ENCODE results near the gene SLC25A29. TPM values are rescaled to one million over a fixed set of nuclear protein-coding genes. Genes with fewer than 3 reads are reported as not detected.

The SLC25A29 gene
- total and polyA plus RNA-seq, 2 of the 8 experiments (the other 6 are each of a cell fraction or from before 2014, with no cell fraction given), result 135 to 177 TPM

DNA sequence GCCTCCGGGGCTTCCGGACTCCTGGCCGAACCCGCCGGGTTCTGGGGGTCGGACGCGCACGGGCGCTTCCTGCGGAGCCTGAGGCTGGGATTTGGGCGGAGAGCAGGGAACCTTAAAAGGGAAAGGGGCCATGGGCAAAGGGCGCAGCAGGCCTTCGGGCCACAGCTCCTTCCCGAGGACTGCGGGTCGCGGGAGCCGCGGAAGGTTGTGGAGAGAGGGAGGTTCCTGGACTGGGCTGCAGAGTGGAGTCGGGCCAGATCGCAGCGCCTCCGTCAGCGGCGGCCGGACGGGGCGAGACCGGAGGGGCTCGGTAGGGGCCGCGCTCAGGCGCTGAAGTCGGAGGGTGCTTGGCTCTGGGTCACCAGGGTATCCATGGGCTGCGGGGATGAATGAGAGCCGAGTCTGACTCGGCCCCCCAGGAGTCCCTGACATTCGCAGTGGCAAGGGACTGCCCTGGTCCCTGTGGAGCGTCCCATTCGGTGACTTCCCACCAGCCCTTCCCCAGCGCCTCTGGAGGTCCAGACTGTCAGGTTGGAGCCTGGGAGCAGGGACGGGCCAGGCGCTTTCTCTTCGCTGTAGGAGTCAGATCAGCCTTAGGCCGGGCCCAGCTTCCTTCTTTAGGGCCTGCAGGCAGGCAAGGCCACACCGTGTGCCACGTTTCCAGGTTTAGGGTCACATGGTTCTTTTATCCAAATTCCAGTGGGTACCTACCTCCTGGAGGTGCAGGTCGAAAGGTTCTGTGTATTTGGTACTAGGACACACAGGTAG lies 938 bp upstream of the SLC25A29 start (continued):
- no peak; the same call in 1 of the 2 replicates for TF ChIP-seq GABPA (IDR thresholded peaks at IDR 0.05; ENCODE audit: borderline replicate concordance, insufficient read depth, low read length)
- TF ChIP-seq KDM1A (IDR thresholded peaks at IDR 0.05; ENCODE audit: borderline replicate concordance, low read length), result peak; percentile 61
- TF ChIP-seq YY1 (IDR thresholded peaks at IDR 0.05; ENCODE audit: low read depth, low read length), result no peak
- TF ChIP-seq TBP (IDR thresholded peaks at IDR 0.05; ENCODE audit: low read depth, low read length), result no peak
- TF ChIP-seq RAD21 (IDR thresholded peaks at IDR 0.05 in 1 of 2, conservative IDR thresholded peaks at IDR 0.05 in 1 of 2; ENCODE audit: low read depth in 2 of 2, low read length in 2 of 2), result no peak; a peak in 1 of 4 replicates
- no peak for TF ChIP-seq SP2 (IDR thresholded peaks at IDR 0.05; ENCODE audit: low read length)
- TF ChIP-seq, protein P1, sequence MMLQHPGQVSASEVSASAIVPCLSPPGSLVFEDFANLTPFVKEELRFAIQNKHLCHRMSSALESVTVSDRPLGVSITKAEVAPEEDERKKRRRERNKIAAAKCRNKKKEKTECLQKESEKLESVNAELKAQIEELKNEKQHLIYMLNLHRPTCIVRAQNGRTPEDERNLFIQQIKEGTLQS (IDR thresholded peaks at IDR 0.05; ENCODE audit: insufficient read depth, low read depth, low read length), result no peak
- TF ChIP-seq POLR2A (IDR thresholded peaks at IDR 0.05; ENCODE audit: control extremely low read depth in 1 of 2, low read depth in 2 of 2, low read length in 2 of 2), result no peak
- no peak for TF ChIP-seq JUN (IDR thresholded peaks at IDR 0.05; ENCODE audit: low read depth, low read length)
- no peak for TF ChIP-seq MAX (IDR thresholded peaks at IDR 0.05)
- TF ChIP-seq KDM5A (IDR thresholded peaks at IDR 0.05; ENCODE audit: low read length), result no peak
- TF ChIP-seq CBX5 (IDR thresholded peaks at IDR 0.05; ENCODE audit: low read depth, low read length), result no peak

Measured in H1 (cell line).